CD4-positive, alpha-beta T cell (primary cell): ENCODE measurements around the gene GRIA4. TPM values are rescaled to one million over a fixed set of nuclear protein-coding genes. Genes with fewer than 3 reads are reported as not detected.

Experiments used
- ATAC-seq: fragments of 200-7000 bp; cut with Tn5 transposase; one replicate; pipeline ENCODE4 v1.10.0; 2022; ENCODE audit warnings: mild to moderate bottlenecking; ENCODE audit not compliant: poor library complexity
- CTCF ChIA-PET: fragments of 350-600 bp; sonication (Branson Sonifier 250); formaldehyde crosslinking; loops from one replicate; lab custom pipeline; 2021; ENCODE audit warnings: antibody characterized with exemption, inconsistent platforms; lab: Charles Lee
- POLR2A ChIA-PET: fragments of 350-600 bp; sonication (Branson Sonifier 250); formaldehyde crosslinking; loops from one replicate; lab custom pipeline; 2021; ENCODE audit warnings: antibody characterized with exemption, inconsistent platforms; lab: Charles Lee
- DNase-seq, 14 experiments: peaks; one replicate each; pipeline ENCODE4 v3.0.0-alpha.2; 2013 to 2020; ENCODE audit warnings: mixed read lengths in 2 of 14
- H3K27ac ChIP-seq, 2 donors: one replicate each; pipeline versions ENCODE4 v1.5.1 to v1.7.0; 2013; ENCODE audit warnings: low read length in 2 of 2, low read depth in 1 of 2, mild to moderate bottlenecking in 1 of 2
- H3K27me3 ChIP-seq, 2 experiments: 1 replicate in 1 of 2; 2 replicates in 1 of 2; pipeline versions ENCODE4 v1.6.1 to v1.7.0; 2013; ENCODE audit warnings: low read length in 2 of 2, control low read depth in 1 of 2, mild to moderate bottlenecking in 1 of 2, moderate library complexity in 1 of 2; ENCODE audit not compliant: insufficient read depth in 2 of 2, control insufficient read depth in 1 of 2
- H3K36me3 ChIP-seq: one replicate; pipeline ENCODE4 v1.6.1; 2013; ENCODE audit warnings: low read length, control low read depth; ENCODE audit not compliant: insufficient read depth
- H3K4me1 ChIP-seq: one replicate; pipeline ENCODE4 v1.6.1; 2013; ENCODE audit warnings: low read length, control low read depth; ENCODE audit not compliant: insufficient read depth
- H3K4me3 ChIP-seq: one replicate; pipeline ENCODE4 v1.5.1; 2013; ENCODE audit warnings: mild to moderate bottlenecking, low read length, moderate library complexity
- H3K9me3 ChIP-seq, 2 experiments: 1 replicate in 1 of 2; 2 replicates in 1 of 2; pipeline versions ENCODE4 v1.6.1 to v1.7.0; 2013; ENCODE audit warnings: low read length in 2 of 2, mild to moderate bottlenecking in 2 of 2, control low read depth in 1 of 2, moderate library complexity in 1 of 2; ENCODE audit not compliant: control insufficient read depth in 1 of 2, insufficient read depth in 1 of 2
- H3K27ac Mint-ChIP-seq: one replicate; pipeline ENCODE4 v1.8.0; 2020; ENCODE audit warnings: mixed read lengths
- H3K27me3 Mint-ChIP-seq: one replicate; pipeline ENCODE4 v1.8.0; 2021; ENCODE audit warnings: mixed read lengths
- H3K36me3 Mint-ChIP-seq: one replicate; pipeline ENCODE4 v1.8.0; 2021; ENCODE audit warnings: low read depth, mixed read lengths
- H3K4me1 Mint-ChIP-seq: one replicate; pipeline ENCODE4 v1.8.0; 2021; ENCODE audit warnings: low read depth, mixed read lengths
- H3K4me3 Mint-ChIP-seq: one replicate; pipeline ENCODE4 v1.8.0; 2020; ENCODE audit warnings: mild to moderate bottlenecking, mixed read lengths
- H3K9me3 Mint-ChIP-seq: one replicate; pipeline ENCODE4 v1.8.0; 2020; ENCODE audit warnings: mixed read lengths
- intact Hi-C, 2 experiments: fragments of 100-400 bp; cut with DNase I in 1 of 2; cut with micrococcal nuclease in 1 of 2; formaldehyde crosslinking; loops; one replicate each; pipeline versions ENCODE4 v1.15.1 to v1.9.0; 2023 to 2025; cut with DNase I, micrococcal nuclease
- total RNA-seq, 174 experiments: library from RNA in 2 of 174; stranded (reverse) in 2 of 174; gene quantifications; one replicate each; pipeline ENCODE4 v1.2.3 and lab custom pipeline; 2021 to 2026
- TF ChIP-seq, protein P1 (sequence below): fragments of 200-600 bp; IDR thresholded peaks from one replicate; pipeline ENCODE4 v1.8.0; 2022; ENCODE audit warnings: antibody characterized with exemption, mild to moderate bottlenecking

The GRIA4 gene
- total RNA-seq, 2 experiments from 2014 or later, result not detected

DNA sequence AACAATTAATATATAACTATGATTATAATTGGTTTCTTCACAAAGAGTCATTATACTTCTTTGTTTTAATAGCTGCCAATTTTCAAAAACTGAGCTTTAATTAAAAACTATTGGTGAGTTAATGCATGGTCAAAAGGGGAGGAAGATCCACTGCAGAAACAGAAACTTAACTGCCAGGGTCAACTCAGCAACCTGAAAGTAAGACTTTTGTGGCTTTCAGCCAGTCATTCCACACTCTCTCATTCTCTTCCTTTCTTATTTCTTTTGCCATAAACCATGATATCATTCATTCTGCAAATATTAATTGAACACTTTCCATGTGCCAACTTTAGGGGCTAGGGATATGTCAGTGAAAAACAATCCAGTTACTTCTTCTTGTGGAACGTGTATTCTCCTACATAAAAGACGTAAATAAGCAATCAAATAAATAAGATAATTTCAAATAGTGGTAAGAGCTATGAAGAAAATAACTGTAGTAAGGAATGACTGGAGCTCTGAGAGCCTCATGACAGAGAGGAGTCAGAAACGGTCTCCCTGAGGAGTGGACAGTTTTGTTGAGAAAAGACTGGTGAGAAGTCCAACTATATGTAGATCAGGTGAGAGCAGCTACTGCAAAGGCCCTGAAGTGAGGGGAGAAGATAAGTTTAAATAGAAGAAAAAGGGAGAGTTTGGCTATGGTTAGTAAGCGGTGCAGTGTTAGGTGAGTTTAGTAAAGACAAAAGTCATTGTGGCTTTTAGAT, 130.5 kb downstream of the GRIA4 start:
- CTCF ChIA-PET, result no interaction called here
- Histone ChIP-seq H3K27ac (no peak overlapping the region), H3K9me3 (no peaks in the 10 kb centered on the region), H3K36me3 (no peaks in the 10 kb centered on the region), H3K27me3 (no peaks in the 10 kb centered on the region), H3K4me3 (no peak overlapping the region), H3K4me1 (no peaks in the 10 kb centered on the region)
- Mint-ChIP-seq H3K9me3 (no peaks in the 10 kb centered on the region), H3K27me3 (no peaks in the 10 kb centered on the region), H3K4me3 (no peak overlapping the region), H3K27ac (no peak overlapping the region), H3K4me1 (no peaks in the 10 kb centered on the region), H3K36me3 (no peaks in the 10 kb centered on the region)
- intact Hi-C loops, result no loop called here
- ATAC-seq (no peak), DNase-seq (no peak)
- TF ChIP-seq, protein P1, sequence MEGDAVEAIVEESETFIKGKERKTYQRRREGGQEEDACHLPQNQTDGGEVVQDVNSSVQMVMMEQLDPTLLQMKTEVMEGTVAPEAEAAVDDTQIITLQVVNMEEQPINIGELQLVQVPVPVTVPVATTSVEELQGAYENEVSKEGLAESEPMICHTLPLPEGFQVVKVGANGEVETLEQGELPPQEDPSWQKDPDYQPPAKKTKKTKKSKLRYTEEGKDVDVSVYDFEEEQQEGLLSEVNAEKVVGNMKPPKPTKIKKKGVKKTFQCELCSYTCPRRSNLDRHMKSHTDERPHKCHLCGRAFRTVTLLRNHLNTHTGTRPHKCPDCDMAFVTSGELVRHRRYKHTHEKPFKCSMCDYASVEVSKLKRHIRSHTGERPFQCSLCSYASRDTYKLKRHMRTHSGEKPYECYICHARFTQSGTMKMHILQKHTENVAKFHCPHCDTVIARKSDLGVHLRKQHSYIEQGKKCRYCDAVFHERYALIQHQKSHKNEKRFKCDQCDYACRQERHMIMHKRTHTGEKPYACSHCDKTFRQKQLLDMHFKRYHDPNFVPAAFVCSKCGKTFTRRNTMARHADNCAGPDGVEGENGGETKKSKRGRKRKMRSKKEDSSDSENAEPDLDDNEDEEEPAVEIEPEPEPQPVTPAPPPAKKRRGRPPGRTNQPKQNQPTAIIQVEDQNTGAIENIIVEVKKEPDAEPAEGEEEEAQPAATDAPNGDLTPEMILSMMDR, result no peak
- POLR2A ChIA-PET, result no interaction called here

DNA sequence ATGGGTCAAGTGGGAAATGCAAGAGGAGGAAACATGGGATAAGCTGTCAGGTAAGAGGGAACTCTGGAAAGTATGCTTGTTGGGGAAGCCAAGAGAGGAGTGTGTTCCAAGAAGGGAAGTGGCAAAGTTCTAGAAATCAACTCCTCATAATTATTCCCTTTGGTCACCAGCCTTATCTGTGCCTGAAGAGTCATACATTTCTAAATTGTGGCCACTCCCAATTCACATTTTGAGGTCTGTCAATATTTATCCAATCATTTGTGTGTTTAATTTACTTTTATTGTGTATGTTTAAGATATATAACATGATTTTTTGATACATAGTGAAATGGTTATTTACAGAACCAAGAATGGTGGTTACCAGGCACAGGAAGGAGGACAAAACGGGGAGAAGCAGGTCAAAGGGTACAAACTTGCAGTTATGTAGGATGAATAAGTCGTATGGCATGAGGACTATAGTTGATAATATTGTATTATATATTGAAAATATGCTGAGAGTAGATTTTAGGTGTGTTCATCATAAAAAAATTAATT, 131.7 kb downstream of the GRIA4 start:
- H3K27ac ChIP-seq, result no peak overlapping the region
- intact Hi-C loops, result no loop called here
- H3K9me3 Mint-ChIP-seq, result no peaks in the 10 kb centered on the region
- H3K36me3 ChIP-seq, result no peaks in the 10 kb centered on the region
- no peaks in the 10 kb centered on the region for H3K4me1 ChIP-seq
- no peaks in the 10 kb centered on the region for H3K4me1 Mint-ChIP-seq
- ATAC-seq, result no peak
- CTCF ChIA-PET, result no interaction called here
- H3K4me3 Mint-ChIP-seq, result no peak overlapping the region
- H3K9me3 ChIP-seq, result no peaks in the 10 kb centered on the region
- TF ChIP-seq, protein P1, result no peak
- H3K27ac Mint-ChIP-seq, result no peak overlapping the region
- no peak for DNase-seq
- no peaks in the 10 kb centered on the region for H3K27me3 ChIP-seq
- no peak overlapping the region for H3K4me3 ChIP-seq
- H3K27me3 Mint-ChIP-seq, result no peaks in the 10 kb centered on the region
- H3K36me3 Mint-ChIP-seq, result no peaks in the 10 kb centered on the region
- POLR2A ChIA-PET, result no interaction called here

DNA sequence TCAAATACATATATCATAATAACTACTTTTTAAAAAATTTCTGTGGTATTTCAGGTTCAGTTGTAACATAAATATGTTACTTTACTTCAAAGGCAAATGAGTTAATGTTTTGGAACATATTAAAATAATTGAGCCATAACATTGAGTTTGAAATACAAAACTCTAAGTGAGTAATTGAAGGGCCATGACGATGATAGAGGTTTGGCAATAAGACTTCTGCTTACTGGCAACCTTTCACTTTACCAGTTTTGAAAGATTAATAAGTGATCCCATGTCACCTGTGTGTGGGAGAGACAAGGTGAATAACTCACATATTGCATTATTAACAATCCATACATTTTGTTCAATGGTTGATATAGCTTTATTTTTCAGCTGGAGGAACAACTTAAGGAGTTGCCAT, 144.4 kb downstream of the GRIA4 start:
- ATAC-seq, result no peak
- Mint-ChIP-seq H3K36me3 (no peaks in the 10 kb centered on the region), H3K27ac (no peak overlapping the region), H3K9me3 (no peaks in the 10 kb centered on the region), H3K4me1 (no peaks in the 10 kb centered on the region), H3K4me3 (no peak overlapping the region), H3K27me3 (no peaks in the 10 kb centered on the region)
- Histone ChIP-seq H3K4me1 (no peaks in the 10 kb centered on the region), H3K36me3 (no peaks in the 10 kb centered on the region), H3K4me3 (no peak overlapping the region), H3K9me3 (no peaks in the 10 kb centered on the region), H3K27me3 (no peaks in the 10 kb centered on the region), H3K27ac (no peak overlapping the region)
- CTCF ChIA-PET, result no interaction called here
- intact Hi-C loops, result no loop called here
- DNase-seq, result no peak
- POLR2A ChIA-PET, result no interaction called here
- TF ChIP-seq, protein P1, result no peak
